Stimulated activated CD4-positive, alpha-beta T cell treated with anti-CD3 and anti-CD28 coated beads, Interleukin-12 subunit alpha, Interleukin-12 subunit beta, amount 100 ng/mL, for 24 hours (primary cell): ENCODE results near the gene BMP10.

Experiments
- DNase-seq, 2 experiments: peaks; one replicate each; pipeline ENCODE4 v3.0.0-alpha.2; 2020; ENCODE audit warnings: low read depth in 2 of 2

Gene BMP10

DNA sequence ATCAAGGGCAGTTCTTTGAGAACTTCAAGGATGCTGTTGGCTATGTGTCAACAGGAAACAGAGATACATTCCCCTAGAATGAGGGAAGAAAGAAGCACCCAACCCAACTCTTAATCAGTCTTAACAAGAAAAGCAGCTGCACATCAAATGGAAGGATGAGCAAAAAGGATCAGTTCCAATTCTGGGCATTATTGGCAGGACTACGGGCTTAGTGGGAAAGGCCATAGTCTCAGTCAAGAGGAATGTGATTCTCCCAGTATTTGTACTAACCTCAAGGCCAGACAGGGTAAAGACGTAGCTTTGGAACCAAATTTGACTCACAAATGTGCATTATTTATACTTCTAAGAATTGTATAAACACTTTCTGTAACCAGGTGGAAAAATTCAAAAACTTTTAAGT is 18.2 kb downstream of the BMP10 start:
- DNase-seq = no peak

DNA sequence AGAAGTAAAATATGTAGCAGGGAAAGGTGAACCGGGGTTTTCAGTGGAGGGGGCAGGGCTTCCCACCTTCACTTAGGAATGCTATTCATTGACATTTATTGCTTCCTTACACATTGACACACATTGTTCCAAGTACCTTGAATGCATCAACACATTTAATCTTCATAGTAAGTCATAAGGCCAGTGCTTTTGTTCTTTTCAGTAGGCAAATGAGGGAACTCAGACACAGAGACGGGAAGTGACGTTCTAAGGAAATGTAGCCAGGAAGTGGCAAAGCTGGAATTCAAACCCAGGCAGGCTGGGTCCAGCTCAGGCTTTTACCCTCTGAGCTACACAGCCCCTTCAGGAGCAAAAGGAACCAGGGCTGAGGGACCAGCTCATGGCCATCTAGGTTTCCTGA is 20.7 kb downstream of the BMP10 start:
- DNase-seq = no peak

GRCh38 chr2:68849579-68850030 is 21.6 kb downstream of the BMP10 start:
- no peak for DNase-seq

- DNase-seq = no peak
These were observed 23.4 kb downstream of the BMP10 start for GRCh38 chr2:68847751-68848150.

DNA sequence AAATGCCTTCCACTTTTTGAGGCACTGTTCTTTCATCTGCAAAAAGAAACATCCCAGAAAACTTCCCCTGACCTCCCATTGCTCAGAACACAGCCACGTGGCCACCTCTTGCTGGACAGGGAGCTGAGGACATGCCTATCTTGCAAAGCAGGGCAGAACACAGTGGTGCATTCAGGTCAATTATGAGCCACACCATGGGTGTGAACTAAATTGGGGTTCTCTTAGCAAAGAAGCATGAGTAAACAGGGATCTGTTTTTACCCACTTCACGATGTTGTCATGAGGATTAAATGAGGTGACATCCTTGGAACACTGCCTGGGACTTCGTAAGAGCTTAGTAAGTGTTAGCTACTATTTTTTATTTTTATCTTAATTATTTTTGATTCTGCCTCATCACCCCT is 25.1 kb downstream of the BMP10 start:
- DNase-seq = no peak

- no peak for DNase-seq
These were observed 26.2 kb downstream of the BMP10 start for GRCh38 chr2:68845043-68845442.

GRCh38 chr2:68839260-68839833 is 31.9 kb downstream of the BMP10 start:
- DNase-seq = no peak

DNA sequence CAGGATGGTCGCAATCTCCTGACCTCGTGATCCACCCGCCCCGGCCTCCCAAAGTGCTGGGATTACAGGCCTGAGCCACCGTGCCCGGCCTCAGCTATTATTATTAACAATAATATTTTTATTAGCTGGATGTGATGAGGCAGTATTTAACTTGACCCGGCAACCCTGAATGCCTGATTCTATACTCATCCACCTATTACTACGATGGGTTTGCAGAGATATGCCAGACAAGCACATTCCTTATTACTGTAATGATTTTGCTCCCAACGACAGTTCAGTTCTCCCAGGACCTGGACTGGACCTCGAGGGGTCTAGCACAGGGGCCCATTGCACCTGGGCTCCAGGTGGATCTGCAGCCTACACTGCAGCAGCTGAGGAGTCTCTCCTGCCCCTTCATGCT is 32.6 kb downstream of the BMP10 start:
- DNase-seq = no peak

DNA sequence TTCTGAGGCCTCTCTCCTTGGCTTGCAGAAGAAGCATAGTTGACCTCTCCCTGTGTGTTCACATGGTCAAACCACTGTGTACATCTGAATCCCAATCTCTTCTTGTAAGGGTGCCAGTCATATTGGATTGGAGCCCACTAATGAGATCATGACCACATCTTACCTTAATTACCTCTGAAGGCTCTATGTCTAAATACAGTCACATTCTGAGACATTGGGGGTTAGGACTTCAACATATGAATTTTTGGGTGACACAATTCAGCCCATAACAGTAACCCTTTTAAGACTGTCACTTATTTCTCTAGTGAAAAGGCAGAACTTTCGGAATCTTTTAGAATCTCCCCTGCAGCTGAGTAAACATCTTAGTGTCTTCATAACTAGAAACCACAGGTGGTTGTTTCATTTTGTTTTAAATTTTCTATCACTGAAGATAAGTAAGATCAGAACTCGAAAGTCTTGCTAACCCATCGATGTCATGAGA is 33.3 kb downstream of the BMP10 start:
- DNase-seq = no peak

DNA sequence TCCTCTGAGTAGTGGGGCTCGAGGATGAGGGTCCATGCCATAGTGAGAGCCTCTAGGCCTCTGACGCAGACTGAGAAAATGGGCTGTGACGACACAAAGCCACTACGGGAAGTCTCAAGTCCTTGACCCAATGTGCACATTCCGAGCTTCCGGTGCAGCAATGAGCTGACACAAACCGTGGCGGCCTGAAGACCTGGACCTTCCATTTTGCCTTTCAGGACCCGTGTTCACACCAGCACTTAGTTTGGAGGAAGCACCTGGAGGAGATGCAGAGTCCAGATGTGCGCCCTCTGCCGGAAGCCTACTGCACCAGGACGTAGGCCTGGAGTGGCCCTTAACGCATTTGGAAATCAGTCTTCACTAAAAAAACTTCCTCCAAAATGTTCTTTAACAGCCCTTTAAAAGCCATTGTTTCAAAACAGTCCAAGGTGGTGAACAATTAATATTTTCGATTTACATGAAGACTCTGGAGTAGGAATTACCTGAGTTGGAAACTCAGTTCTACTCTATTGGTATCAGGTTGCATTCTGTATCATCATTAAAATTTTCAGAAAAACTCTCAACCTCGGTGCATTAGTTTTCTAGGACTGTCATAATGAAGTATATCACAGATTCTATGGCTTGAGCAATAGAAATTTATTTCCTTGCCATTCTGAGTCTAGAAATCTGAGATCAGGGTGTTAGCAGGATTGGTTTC is 33.9 kb downstream of the BMP10 start:
- DNase-seq = peak in 1 of 2 experiments; percentile 54

DNA sequence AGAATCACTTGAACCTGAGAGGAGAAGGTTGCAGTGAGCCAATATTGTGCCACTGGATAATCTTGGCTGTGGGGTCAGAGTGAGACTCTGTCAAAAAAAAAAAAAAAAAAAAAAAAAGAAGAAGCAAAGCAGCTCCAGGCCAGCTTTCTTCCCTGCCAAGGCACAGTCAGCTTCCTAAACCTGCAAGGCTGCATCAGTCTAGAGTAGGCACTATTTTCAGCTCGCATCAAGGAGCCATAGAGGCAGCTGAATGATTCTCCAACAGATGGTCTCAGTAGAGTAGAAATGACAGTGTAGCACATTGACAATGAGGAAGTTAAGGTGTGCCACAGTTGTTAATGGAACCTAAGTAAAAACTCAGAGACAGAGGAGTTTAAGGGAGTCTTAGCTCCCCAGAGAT is 35.6 kb downstream of the BMP10 start:
- no peak for DNase-seq

- DNase-seq = no peak
These were observed 36.3 kb downstream of the BMP10 start for GRCh38 chr2:68834737-68835376.

DNA sequence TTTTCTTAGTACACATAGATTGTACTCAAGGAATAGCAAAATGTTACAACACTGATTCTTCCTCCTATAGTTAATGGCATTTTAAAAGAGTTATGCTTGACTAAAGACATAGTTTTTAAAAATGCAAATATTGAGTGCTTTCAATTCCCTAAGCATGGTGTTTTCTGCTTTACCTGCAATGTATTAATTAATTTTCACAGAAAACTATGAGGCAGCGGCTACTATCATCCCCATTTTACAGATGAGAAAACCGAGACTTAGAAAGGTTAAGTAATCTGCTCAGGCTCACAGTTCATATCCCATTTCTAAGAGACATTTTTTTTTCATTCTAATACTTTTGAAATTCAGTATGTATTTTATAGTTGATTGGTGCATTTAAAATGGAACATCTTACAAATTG is 38.0 kb downstream of the BMP10 start:
- DNase-seq = no peak

DNA sequence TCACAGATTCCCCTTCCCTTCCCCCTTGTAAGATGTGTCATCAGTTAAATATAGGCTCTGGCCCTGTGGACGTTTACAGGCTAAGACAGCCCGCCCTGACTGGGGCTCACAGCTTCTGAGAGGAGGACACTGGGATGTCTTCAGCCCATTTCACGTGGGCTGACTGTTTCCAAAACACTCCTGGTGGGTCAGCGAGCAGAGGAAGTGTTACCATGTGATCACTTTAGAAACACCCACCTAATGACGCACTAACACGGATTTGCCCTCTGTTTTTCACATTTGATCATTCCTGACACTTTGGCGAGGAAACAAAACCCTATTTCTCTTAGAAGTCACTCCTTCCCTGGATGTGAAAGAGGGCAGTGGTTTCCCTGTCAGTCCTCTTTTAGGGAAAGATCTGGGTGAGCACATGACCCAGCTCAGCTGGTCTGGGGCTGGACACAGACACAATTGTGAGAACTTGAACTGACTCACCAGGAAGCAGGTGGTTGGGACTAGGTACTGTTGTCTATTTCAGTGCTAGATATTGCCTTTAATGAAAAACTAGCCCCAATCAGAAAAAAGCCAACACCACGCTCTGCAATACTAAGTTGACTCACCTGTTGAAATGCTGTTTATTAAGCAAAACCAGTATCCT is 38.8 kb downstream of the BMP10 start:
- DNase-seq = peak in 1 of 2 experiments; percentile 35

DNA sequence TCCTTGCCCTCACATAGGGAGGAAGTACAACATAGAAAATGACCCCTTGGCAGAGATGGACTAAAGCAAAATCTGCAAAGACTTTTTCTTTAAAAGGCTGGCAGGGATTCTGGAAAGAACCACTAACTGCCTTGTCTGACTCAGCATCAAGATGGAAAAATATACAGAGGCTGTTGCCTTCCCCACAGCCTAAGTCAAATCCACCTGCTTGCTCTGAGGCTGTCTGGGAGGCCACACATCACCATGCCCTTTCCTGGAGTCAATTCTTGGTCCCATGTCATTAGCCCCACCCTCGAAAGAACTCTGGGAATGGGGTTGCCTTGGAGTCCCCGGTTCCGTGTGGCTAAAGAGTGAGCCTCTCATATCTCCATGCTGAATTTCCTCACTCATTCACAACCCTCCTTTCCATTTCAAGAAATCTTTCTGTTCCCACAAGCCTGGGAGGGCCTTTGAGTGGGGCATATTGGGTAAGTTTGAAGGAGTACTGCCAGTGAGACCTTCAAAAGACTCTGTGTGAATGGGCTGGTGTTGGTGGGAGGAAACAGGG is 39.4 kb downstream of the BMP10 start:
- DNase-seq = no peak

DNA sequence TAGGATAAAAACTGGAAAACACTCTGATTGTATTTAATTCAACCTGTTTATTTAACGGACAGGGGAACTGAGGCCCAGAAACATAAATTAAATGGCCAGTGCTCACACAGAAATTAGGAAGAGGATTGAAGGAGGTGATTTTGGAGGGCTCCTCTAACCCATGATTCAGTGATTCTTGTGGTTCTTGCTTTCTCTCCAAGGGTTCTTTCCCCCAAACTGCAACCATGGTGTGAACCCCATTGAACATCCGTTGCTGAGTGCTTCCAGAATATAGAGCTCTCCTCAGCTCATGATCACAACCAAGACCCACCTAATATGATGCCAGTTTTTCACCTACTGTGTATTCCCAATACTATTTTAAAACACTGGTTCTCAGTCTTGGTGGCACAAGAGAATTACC is 41.4 kb downstream of the BMP10 start:
- no peak for DNase-seq

DNA sequence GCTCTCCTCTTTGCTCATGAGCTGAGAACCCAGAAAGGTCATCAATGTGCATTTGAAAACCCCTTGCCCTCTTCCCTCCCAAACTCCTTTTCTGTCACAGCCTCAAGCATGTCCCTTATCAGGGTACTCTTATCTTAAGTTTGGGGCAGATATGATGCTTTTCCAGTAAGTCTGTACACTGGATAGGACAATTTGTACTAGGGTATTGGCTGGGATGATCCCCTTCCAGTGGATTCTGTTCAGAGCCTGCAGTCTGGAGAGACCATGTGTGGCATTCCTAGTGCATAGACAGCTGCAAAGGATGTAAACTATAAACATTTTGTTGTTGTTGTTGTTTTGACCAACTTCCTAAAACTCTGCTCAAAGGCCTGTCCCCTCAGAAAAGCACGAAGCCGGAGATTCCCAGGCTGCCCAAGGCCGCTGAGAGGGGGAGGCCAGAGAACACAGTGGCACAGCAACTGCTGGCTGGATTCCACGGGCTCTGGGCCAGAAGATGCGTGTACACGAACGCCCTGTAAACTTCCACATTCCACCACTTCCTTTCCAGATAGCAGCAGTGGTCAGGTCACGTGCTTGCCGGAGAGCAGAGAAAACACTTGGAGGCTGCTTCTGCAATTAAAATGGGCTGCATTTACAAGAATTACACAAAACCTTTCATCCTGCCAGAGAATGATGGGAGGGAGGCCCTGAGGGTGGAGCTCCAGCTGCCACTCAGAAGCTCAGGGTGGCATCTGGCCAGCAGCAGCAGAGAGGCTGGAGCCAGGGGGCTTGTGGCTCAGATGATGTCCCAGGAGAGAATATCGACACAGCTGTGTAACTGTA is 42.1 kb downstream of the BMP10 start:
- DNase-seq = peak; percentile 23 to 41

GRCh38 chr2:68827666-68828065 is 43.5 kb downstream of the BMP10 start:
- DNase-seq = no peak

- DNase-seq = no peak
These were observed 45.3 kb downstream of the BMP10 start for GRCh38 chr2:68825866-68826265.

DNA sequence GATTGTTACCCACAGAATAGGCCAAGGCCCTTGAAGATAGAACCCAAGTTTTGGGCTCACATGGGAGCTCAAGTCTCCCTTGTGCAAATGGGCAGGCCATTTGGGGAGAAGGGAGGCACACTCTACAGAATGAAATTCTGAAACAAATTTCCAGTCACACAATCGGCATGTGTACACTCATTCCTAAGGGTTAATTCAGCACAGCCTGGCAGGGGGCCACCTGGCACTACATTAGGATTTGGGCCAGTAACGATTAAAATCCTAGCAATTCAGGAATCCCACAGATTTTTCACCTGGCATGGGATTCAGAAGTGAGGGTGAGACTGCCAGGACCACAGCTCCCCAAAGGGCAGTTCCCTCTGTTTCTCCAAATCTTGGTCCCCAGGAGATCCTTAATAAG is 46.4 kb downstream of the BMP10 start:
- DNase-seq = no peak

DNA sequence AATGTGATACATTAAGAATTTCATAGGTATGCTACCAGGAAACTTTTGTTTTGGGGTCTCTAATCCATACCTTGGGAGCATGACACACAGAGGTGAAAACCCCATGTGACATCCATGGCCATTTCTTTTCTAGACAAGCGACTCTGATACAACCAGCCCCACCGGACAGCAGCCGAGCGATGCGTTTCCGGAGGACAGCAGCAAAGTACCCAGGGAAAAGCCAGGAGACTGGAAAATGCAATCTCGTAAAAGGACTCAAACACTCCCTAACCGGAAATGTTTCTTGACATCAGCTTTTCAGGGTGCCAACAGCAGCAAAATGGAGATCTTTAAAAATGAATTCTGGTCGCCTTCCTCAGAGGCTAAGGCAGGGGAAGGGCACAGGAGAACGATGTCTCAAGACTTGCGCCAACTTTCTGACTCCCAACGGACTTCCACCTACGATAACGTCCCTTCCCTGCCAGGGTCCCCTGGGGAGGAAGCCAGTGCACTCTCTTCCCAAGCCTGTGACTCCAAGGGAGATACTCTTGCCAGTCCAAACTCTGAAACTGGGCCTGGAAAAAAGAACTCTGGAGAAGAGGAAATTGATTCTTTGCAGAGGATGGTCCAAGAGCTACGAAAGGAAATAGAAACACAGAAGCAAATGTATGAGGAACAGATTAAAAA is 48.9 kb downstream of the BMP10 start:
- no peak for DNase-seq
